ENCODE measurements around the gene MAMDC4. TPM values are rescaled to one million over a fixed set of nuclear protein-coding genes. Genes with fewer than 3 reads are reported as not detected.

MAMDC4 gene
- total and polyA plus RNA-seq, 2 experiments from 2014 or later, result 1.7 to 6.8 TPM

DNA sequence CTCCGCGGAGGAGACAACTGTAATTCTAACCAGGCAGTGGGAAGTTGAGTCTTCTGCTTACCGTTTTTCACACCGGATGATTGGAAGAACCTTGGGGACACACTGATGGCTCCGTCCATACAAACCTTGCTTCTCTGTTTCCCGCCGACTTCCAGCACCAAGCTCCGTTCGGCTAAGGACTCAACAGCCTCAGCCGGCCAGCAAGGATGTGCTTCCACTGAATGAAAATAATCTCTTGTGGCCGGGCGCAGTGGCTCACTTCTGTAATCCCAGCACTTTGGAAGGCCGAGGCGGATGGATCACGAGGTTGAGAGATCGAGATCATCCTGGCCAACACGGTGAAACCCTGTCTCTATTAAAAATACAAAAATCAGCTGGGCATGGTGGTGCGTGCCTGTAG, 15.8 kb downstream of the MAMDC4 start (continued):
- TF ChIP-seq, protein P1, sequence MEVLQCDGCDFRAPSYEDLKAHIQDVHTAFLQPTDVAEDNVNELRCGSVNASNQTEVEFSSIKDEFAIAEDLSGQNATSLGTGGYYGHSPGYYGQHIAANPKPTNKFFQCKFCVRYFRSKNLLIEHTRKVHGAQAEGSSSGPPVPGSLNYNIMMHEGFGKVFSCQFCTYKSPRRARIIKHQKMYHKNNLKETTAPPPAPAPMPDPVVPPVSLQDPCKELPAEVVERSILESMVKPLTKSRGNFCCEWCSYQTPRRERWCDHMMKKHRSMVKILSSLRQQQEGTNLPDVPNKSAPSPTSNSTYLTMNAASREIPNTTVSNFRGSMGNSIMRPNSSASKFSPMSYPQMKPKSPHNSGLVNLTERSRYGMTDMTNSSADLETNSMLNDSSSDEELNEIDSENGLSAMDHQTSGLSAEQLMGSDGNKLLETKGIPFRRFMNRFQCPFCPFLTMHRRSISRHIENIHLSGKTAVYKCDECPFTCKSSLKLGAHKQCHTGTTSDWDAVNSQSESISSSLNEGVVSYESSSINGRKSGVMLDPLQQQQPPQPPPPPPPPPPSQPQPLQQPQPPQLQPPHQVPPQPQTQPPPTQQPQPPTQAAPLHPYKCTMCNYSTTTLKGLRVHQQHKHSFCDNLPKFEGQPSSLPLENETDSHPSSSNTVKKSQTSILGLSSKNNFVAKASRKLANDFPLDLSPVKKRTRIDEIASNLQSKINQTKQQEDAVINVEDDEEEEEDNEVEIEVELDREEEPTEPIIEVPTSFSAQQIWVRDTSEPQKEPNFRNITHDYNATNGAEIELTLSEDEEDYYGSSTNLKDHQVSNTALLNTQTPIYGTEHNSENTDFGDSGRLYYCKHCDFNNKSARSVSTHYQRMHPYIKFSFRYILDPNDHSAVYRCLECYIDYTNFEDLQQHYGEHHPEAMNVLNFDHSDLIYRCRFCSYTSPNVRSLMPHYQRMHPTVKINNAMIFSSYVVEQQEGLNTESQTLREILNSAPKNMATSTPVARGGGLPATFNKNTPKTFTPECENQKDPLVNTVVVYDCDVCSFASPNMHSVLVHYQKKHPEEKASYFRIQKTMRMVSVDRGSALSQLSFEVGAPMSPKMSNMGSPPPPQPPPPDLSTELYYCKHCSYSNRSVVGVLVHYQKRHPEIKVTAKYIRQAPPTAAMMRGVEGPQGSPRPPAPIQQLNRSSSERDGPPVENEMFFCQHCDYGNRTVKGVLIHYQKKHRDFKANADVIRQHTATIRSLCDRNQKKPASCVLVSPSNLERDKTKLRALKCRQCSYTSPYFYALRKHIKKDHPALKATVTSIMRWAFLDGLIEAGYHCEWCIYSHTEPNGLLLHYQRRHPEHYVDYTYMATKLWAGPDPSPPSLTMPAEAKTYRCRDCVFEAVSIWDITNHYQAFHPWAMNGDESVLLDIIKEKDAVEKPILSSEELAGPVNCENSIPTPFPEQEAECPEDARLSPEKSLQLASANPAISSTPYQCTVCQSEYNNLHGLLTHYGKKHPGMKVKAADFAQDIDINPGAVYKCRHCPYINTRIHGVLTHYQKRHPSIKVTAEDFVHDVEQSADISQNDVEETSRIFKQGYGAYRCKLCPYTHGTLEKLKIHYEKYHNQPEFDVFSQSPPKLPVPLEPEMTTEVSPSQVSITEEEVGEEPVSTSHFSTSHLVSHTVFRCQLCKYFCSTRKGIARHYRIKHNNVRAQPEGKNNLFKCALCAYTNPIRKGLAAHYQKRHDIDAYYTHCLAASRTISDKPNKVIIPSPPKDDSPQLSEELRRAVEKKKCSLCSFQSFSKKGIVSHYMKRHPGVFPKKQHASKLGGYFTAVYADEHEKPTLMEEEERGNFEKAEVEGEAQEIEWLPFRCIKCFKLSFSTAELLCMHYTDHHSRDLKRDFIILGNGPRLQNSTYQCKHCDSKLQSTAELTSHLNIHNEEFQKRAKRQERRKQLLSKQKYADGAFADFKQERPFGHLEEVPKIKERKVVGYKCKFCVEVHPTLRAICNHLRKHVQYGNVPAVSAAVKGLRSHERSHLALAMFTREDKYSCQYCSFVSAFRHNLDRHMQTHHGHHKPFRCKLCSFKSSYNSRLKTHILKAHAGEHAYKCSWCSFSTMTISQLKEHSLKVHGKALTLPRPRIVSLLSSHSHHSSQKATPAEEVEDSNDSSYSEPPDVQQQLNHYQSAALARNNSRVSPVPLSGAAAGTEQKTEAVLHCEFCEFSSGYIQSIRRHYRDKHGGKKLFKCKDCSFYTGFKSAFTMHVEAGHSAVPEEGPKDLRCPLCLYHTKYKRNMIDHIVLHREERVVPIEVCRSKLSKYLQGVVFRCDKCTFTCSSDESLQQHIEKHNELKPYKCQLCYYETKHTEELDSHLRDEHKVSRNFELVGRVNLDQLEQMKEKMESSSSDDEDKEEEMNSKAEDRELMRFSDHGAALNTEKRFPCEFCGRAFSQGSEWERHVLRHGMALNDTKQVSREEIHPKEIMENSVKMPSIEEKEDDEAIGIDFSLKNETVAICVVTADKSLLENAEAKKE (CRISPR knock-in tag; IDR thresholded peaks at IDR 0.05), result no peak

DNA sequence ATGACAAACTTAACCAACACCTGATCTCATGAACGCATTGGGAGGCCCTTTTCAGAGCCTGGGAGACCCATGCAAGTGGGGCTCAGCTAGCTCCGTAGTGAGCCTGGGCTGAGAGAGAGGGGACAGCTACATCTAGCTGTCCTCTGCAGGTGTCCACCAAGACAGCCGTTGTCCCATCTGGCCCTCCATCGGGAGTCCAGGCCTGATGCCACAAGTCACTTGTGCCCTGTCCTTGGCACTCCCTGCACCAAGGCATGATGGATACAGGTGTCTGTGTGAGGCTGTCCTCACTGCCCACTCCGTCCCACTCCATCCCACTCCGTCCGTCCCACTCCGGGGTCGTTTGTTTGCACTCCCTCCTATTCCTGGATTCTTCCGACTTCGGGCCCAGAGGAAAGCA, 16.5 kb downstream of the MAMDC4 start:
- Histone ChIP-seq H3K9me2 (ENCODE audit: insufficient read depth) (peaks cover 4% of the 10 kb centered on the region; the same call in 1 of the 2 replicates), H3K27me3 (ENCODE audit: insufficient read depth) (no peaks in the 10 kb centered on the region), H3K4me1 (ENCODE audit: insufficient read depth) (peaks cover 3% of the 10 kb centered on the region; the same call in 1 of the 2 replicates), H2AFZ (no peak overlapping the region), H3K36me3 (ENCODE audit: insufficient read depth) (no peaks in the 10 kb centered on the region; the same call in 1 of the 2 replicates), H3K27ac (ENCODE audit: low read depth) (no peak overlapping the region), H4K20me1 (replicated peaks; ENCODE audit: insufficient read depth) (peaks cover 13% of the 10 kb centered on the region), H3F3A (replicated peaks; ENCODE audit: low read depth) (no peaks in the 10 kb centered on the region), H3K4me3 (no peak overlapping the region), H3K79me2 (replicated peaks; ENCODE audit: insufficient read depth) (peaks cover 20% of the 10 kb centered on the region), H3K4me2 (no peak overlapping the region)
- Mint-ChIP-seq H3K4me1 (peaks cover 5% of the 10 kb centered on the region), H3K27me3 (ENCODE audit: insufficient read depth, low read depth, poor library complexity) (peaks cover 20% of the 10 kb centered on the region), H3K4me3 (no peak overlapping the region), H3K9me3 (peaks cover 63% of the 10 kb centered on the region), H3K36me3 (ENCODE audit: low read depth) (peaks cover 49% of the 10 kb centered on the region), H3K27ac (no peak overlapping the region)
- no peak for DNase-seq (ENCODE audit: low spot score)
- no peak for ATAC-seq
- TF ChIP-seq POLR2AphosphoS5 (IDR thresholded peaks at IDR 0.05; ENCODE audit: low read depth) (no peak), STAT1 (IDR thresholded peaks at IDR 0.05; ENCODE audit: unreplicated experiment) (no peak), NANOG (IDR thresholded peaks at IDR 0.05; ENCODE audit: borderline replicate concordance) (no peak), EZH2 (IDR thresholded peaks at IDR 0.05; ENCODE audit: low read depth, unreplicated experiment) (no peak), JUNB (IDR thresholded peaks at IDR 0.05; ENCODE audit: unreplicated experiment) (no peak), CREB1 (CRISPR knock-in tag; IDR thresholded peaks at IDR 0.05; ENCODE audit: low read depth) (no peak)
- TF ChIP-seq, protein P1 (CRISPR knock-in tag; IDR thresholded peaks at IDR 0.05), result no peak
- TF ChIP-seq, protein P2, sequence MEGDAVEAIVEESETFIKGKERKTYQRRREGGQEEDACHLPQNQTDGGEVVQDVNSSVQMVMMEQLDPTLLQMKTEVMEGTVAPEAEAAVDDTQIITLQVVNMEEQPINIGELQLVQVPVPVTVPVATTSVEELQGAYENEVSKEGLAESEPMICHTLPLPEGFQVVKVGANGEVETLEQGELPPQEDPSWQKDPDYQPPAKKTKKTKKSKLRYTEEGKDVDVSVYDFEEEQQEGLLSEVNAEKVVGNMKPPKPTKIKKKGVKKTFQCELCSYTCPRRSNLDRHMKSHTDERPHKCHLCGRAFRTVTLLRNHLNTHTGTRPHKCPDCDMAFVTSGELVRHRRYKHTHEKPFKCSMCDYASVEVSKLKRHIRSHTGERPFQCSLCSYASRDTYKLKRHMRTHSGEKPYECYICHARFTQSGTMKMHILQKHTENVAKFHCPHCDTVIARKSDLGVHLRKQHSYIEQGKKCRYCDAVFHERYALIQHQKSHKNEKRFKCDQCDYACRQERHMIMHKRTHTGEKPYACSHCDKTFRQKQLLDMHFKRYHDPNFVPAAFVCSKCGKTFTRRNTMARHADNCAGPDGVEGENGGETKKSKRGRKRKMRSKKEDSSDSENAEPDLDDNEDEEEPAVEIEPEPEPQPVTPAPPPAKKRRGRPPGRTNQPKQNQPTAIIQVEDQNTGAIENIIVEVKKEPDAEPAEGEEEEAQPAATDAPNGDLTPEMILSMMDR (conservative IDR thresholded peaks at IDR 0.05; ENCODE audit: low read depth in 2 of 2), result no peak

Measured in GM23338 (cell line).